HG03196 (cell line): ENCODE results near the gene PTDSS2.

Experiments used
- ATAC-seq: cut with Tn5 transposase; IDR thresholded peaks from one replicate; pipeline ENCODE4 v1.9.1; 2021; ENCODE audit not compliant: unreplicated experiment

PTDSS2 gene

DNA sequence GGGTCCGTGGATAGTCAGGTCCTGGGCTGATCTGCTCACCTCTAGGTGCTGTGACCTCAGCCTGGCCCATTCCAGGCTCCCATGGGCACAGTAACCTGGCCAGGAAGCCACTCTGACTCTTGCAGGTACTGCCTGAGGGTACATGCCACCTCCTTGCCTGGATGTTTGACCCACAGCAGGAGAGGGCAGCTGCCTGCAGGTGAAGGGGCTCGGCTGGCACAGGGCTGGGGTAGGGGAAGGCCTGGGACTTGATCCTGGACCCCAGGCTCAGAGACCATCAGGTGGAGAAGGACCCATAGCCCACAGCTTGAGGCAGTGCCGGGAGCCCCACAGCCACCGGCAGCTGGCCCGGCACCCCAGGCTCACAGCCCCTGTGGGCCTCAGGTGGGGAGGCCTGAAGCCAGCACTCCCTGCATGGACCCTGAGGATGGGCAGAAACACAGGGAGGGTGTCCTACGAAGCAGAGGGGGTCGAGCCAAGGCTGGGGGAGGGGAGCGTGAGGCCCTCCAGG lies 89.9 kb downstream of the PTDSS2 start:
- ATAC-seq = no peak
